ENCODE data around the gene FYCO1. TPM values are rescaled to one million over a fixed set of nuclear protein-coding genes. Genes with fewer than 3 reads are reported as not detected.

Gene FYCO1
- total and polyA plus RNA-seq, 2 of the 13 experiments (the other 11 are each of a cell fraction or from before 2014, with no cell fraction given), result 2.7 to 4.2 TPM

- ATAC-seq, result peak; percentile 97
- TF ChIP-seq GABPB1 (CRISPR knock-in tag; IDR thresholded peaks at IDR 0.05) (peak; percentile 24; the same call in 1 of the 2 replicates), SAP130 (CRISPR knock-in tag; IDR thresholded peaks at IDR 0.05; ENCODE audit: low read depth) (peak; percentile 73), ZNF670 (CRISPR knock-in tag; IDR thresholded peaks at IDR 0.05; ENCODE audit: borderline replicate concordance) (peak; percentile 70; the same call in 1 of the 2 replicates), PITX1 (CRISPR knock-in tag; IDR thresholded peaks at IDR 0.05) (peak; percentile 27; the same call in 1 of the 2 replicates), ZMYM4 (CRISPR knock-in tag; IDR thresholded peaks at IDR 0.05) (0 out of 2 replicates have a peak, but pooled peaks have one; percentile 37), MED1 (CRISPR knock-in tag; IDR thresholded peaks at IDR 0.05) (peak; percentile 37; the same call in 1 of the 2 replicates), RNF2 (conservative IDR thresholded peaks at IDR 0.05; ENCODE audit: low read depth) (0 out of 2 replicates have a peak, but pooled peaks have one; percentile 20), REPIN1 (CRISPR knock-in tag; IDR thresholded peaks at IDR 0.05; ENCODE audit: borderline replicate concordance, low read depth) (no peak), MAZ (IDR thresholded peaks at IDR 0.05; ENCODE audit: borderline replicate concordance, low read depth, low read length) (no peak), MAZ (CRISPR knock-in tag; IDR thresholded peaks at IDR 0.05; ENCODE audit: low read depth) (no peak)
- TF ChIP-seq, protein P1, sequence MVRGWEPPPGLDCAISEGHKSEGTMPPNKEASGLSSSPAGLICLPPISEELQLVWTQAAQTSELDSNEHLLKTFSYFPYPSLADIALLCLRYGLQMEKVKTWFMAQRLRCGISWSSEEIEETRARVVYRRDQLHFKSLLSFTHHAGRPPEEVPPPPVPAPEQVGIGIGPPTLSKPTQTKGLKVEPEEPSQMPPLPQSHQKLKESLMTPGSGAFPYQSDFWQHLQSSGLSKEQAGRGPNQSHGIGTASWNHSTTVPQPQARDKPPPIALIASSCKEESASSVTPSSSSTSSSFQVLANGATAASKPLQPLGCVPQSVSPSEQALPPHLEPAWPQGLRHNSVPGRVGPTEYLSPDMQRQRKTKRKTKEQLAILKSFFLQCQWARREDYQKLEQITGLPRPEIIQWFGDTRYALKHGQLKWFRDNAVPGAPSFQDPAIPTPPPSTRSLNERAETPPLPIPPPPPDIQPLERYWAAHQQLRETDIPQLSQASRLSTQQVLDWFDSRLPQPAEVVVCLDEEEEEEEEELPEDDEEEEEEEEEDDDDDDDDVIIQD (CRISPR knock-in tag; IDR thresholded peaks at IDR 0.05; ENCODE audit: low read depth), result 0 out of 2 replicates have a peak, but pooled peaks have one; percentile 34
- TF ChIP-seq, protein P2, sequence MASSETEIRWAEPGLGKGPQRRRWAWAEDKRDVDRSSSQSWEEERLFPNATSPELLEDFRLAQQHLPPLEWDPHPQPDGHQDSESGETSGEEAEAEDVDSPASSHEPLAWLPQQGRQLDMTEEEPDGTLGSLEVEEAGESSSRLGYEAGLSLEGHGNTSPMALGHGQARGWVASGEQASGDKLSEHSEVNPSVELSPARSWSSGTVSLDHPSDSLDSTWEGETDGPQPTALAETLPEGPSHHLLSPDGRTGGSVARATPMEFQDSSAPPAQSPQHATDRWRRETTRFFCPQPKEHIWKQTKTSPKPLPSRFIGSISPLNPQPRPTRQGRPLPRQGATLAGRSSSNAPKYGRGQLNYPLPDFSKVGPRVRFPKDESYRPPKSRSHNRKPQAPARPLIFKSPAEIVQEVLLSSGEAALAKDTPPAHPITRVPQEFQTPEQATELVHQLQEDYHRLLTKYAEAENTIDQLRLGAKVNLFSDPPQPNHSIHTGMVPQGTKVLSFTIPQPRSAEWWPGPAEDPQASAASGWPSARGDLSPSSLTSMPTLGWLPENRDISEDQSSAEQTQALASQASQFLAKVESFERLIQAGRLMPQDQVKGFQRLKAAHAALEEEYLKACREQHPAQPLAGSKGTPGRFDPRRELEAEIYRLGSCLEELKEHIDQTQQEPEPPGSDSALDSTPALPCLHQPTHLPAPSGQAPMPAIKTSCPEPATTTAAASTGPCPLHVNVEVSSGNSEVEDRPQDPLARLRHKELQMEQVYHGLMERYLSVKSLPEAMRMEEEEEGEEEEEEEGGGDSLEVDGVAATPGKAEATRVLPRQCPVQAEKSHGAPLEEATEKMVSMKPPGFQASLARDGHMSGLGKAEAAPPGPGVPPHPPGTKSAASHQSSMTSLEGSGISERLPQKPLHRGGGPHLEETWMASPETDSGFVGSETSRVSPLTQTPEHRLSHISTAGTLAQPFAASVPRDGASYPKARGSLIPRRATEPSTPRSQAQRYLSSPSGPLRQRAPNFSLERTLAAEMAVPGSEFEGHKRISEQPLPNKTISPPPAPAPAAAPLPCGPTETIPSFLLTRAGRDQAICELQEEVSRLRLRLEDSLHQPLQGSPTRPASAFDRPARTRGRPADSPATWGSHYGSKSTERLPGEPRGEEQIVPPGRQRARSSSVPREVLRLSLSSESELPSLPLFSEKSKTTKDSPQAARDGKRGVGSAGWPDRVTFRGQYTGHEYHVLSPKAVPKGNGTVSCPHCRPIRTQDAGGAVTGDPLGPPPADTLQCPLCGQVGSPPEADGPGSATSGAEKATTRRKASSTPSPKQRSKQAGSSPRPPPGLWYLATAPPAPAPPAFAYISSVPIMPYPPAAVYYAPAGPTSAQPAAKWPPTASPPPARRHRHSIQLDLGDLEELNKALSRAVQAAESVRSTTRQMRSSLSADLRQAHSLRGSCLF (CRISPR knock-in tag; IDR thresholded peaks at IDR 0.05; ENCODE audit: borderline replicate concordance), result no peak
- TF ChIP-seq, protein P3, sequence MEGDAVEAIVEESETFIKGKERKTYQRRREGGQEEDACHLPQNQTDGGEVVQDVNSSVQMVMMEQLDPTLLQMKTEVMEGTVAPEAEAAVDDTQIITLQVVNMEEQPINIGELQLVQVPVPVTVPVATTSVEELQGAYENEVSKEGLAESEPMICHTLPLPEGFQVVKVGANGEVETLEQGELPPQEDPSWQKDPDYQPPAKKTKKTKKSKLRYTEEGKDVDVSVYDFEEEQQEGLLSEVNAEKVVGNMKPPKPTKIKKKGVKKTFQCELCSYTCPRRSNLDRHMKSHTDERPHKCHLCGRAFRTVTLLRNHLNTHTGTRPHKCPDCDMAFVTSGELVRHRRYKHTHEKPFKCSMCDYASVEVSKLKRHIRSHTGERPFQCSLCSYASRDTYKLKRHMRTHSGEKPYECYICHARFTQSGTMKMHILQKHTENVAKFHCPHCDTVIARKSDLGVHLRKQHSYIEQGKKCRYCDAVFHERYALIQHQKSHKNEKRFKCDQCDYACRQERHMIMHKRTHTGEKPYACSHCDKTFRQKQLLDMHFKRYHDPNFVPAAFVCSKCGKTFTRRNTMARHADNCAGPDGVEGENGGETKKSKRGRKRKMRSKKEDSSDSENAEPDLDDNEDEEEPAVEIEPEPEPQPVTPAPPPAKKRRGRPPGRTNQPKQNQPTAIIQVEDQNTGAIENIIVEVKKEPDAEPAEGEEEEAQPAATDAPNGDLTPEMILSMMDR (CRISPR knock-in tag; IDR thresholded peaks at IDR 0.05), result no peak
These were observed 9.2 kb downstream of the FYCO1 start for GRCh38 chr3:45986303-45986982.

More at GRCh38 chr3:45986303-45986982, 9.2 kb downstream of the FYCO1 start:
- Histone ChIP-seq H3K9me3 (ENCODE audit: low read length) (no peaks in the 10 kb centered on the region), H3K4me1 (ENCODE audit: insufficient read depth, low read length) (peaks cover 47% of the 10 kb centered on the region), H3K27ac (ENCODE audit: extremely low read length, insufficient read depth, low read length) (peak overlapping the region; percentile 61), H3K4me3 (replicated peaks in 1 of 3; ENCODE audit: insufficient read depth in 1 of 3, low read depth in 2 of 3, low read length in 3 of 3) (peak overlapping the region in 1 of 3 experiments; percentile 32; a peak in 2 of 6 replicates), H3K36me3 (replicated peaks in 1 of 2; ENCODE audit: control insufficient read depth in 1 of 2, insufficient read depth in 2 of 2, low read length in 2 of 2) (peaks cover 1 to 35% of the 10 kb centered on the region in 2 experiments; a peak in 4 of 5 replicates), H2AFZ (ENCODE audit: low read length) (no peak overlapping the region), H4K20me1 (ENCODE audit: insufficient read depth, low read length) (no peaks in the 10 kb centered on the region), H3K27me3 (ENCODE audit: control insufficient read depth in 1 of 2, insufficient read depth in 2 of 2, low read length in 2 of 2) (no peaks in the 10 kb centered on the region), H3K79me2 (ENCODE audit: insufficient read depth, low read length) (peaks cover 27% of the 10 kb centered on the region), H3K9ac (ENCODE audit: insufficient read depth, low read depth, low read length) (peak overlapping the region; percentile 53), H3K4me2 (ENCODE audit: low read depth, low read length) (peak overlapping the region; percentile 69)
- in situ Hi-C loops (cut with HindIII; ENCODE audit: extremely low pct_ligation_motif_present, low pct_unique_long_range_greater_than_20kb), result no loop called here
- WGBS (ENCODE audit: low lambda C conversion rate), result 13% methylated on average over 4 of the region's 5 CpGs
- intact Hi-C loops (cut with micrococcal nuclease; ENCODE audit: unreplicated experiment), result loop anchor here (1.0 kb wide), 1 partner anchor 9 kb away; the partner anchor contains the start of gene FYCO1
- POLR2A ChIA-PET, result interaction anchor here (1.0 to 2.1 kb wide), 3 partner anchors 8 to 14 kb away, joined by 3 to 11 read pairs (median 7); no protein-coding TSS in a partner anchor
- FAIRE-seq (peak; percentile 77), DNase-seq (ENCODE audit: low spot score) (peak; percentile 91)
- CTCF ChIA-PET (ENCODE audit: low intra/inter-chr PET ratio, low total read pairs), result no interaction called here
- BruUV-seq (replicated peaks), result no TSS peak

Measured in HepG2 (cell line).